ENCODE results near the gene TMEM214.

The TMEM214 gene

GRCh38 chr2:27085062-27085672, 52.4 kb downstream of the TMEM214 start:
- no peak for DNase-seq (ENCODE audit: low spot score)

GRCh38 chr2:27085673-27086089, 52.9 kb downstream of the TMEM214 start:
- no peak for DNase-seq (ENCODE audit: low spot score)

- peak; percentile 97 for DNase-seq (ENCODE audit: low spot score)
Measured at GRCh38 chr2:27086090-27086723, 53.4 kb downstream of the TMEM214 start.

GRCh38 chr2:27086724-27087593, 54.2 kb downstream of the TMEM214 start, which contains the start of gene KHK:
KHK (plus strand) TSS chr2:27086772; CDS start chr2:27087260, 488 bp downstream.
- DNase-seq (ENCODE audit: low spot score) = no peak

- DNase-seq (ENCODE audit: low spot score) = no peak
Measured at GRCh38 chr2:27087823-27088410, 55.2 kb downstream of the TMEM214 start.

GRCh38 chr2:27088634-27089033, 55.9 kb downstream of the TMEM214 start:
- no peak for DNase-seq (ENCODE audit: low spot score)

GRCh38 chr2:27089111-27089954, 56.6 kb downstream of the TMEM214 start:
- DNase-seq (ENCODE audit: low spot score) = no peak
